Left lobe of liver (tissue), 2 donors: ENCODE measurements around the gene MRPS6. TPM values are rescaled to one million over a fixed set of nuclear protein-coding genes. Genes with fewer than 3 reads are reported as not detected.
A peak's percentile ranks its signal among the peaks of the same experiment; 100 is the strongest.

ENCODE experiments used
- ATAC-seq: fragments of 200-7000 bp; cut with Tn5 transposase; one replicate; pipeline ENCODE4 v1.9.1; 2020; ENCODE audit warnings: mild to moderate bottlenecking, moderate library complexity
- DNase-seq: peaks from one replicate; pipeline ENCODE4 v3.0.0-alpha.2; 2020; ENCODE audit warnings: low spot score
- total RNA-seq: library from RNA; stranded (reverse); gene quantifications from one replicate; pipeline ENCODE4 v1.2.1, GENCODE V29; 2021
- donor health status: DM: no; HTN: no; CAD: no; lungs with moderate emphysema.
- donor health status: DM: no; HTN: yes; CAD: no.

Gene MRPS6
- total RNA-seq, result 26.2 TPM

DNA sequence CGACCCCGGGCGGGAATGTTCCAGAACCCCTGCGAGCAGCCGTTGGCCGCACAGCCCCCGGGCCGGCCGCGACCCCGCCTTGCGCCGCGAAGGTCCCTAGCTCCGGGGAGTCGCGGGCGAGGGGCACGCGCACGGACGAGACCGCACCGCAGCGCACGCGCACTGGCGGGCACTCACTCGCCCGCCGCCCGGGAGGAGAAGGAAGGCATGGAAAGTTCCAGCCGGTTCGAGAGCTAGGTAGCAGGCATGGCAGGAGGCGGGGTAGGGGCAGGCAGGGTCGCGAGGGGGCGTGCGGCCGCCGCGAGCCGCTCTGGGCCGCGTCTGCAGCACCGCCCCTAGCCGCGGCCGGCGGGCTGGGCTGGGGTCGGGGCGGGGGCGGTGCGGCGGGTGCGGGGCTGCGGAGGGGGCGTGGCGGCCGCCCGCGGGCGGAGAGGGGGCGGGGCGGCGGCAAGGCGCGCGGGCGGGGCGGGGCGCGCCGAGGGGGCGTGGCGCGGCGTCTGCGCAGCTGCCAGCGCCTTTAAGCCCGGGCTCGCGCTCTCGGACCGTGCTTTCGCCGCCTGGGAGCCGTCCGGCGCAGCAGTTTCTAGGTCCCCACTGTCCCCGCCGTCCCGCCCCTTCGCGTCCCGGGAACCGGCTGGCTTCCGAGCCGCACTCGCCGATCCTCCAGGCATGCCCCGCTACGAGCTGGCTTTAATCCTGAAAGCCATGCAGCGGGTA lies at the start of gene MRPS6, which contains the start of gene SLC5A3:
MRPS6 (plus strand) TSS at position 547 of the 717 bp plus-strand sequence; CDS start at position 670, 123 bp downstream.
SLC5A3 (plus strand) TSS at position 547 of the 717 bp plus-strand sequence. CDS start 21,621 bp downstream, outside the sequence.
- ATAC-seq (peak; percentile 81), DNase-seq (peak; percentile 91)

DNA sequence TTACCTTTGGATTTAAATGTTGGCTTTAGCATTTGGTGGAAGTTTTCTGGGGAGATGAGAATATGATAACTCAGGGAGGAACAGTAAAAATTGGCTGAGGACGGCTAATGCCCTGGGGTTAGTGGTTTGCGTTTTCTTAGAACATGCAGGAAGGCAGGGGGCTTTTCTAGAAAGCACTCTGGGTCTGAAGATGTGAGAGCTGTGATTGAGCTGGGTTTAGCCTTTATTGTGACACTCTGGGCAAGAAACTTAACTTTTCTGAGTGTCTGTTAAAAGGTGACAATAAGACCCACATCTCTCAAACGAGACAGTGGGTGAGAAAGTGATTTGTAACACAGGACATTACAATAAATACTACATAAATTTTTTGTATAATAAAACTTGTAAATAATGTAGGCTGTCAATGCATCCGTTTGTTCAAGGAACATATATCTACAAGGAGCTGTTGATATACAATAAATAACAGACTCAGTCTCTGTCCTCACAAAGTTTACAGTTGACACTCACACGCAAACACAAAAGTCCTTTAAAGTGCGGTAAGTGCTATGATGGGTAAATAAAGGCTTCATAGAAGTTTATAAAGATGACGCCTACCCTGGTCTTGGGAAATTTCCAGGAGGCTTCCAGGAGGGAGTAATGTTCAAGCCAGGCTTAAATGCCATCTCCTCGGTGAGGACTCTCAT lies 49.5 kb upstream of the MRPS6 start:
- DNase-seq, result no peak
- no peak for ATAC-seq

DNA sequence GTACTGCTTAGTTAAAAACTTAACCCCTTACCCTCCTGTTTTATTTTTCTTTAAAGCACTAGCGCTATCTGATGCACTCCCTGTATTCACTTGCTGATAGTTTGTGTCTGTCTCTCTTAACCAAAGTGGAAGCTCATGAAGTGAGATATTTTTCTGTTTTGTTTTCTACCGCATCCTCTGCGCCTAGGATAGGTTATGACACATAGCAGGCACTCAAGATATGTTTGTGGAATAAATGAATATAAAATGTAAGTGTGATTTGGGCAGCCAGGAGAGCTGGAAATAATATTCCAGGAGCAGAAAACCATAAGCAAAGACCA lies 49.0 kb upstream of the MRPS6 start:
- DNase-seq (no peak), ATAC-seq (no peak)

DNA sequence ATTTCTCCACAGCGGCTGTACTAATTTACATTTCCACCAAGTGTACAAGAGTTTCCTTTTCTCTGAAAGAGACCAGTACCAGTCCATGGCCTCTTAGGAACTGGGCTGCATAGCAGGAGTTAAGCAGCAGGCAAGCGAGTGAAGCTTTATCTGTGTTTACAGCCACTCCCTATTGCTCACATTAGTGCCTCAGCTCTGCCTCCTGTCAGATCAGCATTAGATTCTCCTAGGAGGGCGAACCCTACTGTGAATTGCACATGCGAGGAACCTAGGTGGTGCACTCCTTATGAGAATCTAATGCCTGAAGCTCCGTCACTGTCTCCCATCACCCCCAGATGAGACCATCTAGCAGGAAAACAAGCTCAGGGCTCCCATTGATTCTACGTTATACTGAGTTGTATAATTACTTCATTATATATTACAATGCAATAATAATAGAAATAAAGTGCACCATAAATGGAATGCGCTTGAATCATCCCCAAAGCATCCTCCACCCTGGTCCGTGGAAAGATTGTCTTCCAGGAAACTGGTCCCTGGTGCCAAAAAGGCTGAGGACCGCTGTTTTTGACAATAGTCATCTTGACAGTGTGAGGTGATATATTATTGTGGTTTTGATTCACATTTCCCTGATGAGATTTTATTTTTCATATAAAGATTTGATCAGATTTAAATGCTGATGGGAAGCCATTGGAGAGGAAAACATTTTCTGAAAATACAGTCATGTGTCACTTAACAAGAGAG lies 45.5 kb upstream of the MRPS6 start:
- no peak for ATAC-seq
- DNase-seq, result no peak

DNA sequence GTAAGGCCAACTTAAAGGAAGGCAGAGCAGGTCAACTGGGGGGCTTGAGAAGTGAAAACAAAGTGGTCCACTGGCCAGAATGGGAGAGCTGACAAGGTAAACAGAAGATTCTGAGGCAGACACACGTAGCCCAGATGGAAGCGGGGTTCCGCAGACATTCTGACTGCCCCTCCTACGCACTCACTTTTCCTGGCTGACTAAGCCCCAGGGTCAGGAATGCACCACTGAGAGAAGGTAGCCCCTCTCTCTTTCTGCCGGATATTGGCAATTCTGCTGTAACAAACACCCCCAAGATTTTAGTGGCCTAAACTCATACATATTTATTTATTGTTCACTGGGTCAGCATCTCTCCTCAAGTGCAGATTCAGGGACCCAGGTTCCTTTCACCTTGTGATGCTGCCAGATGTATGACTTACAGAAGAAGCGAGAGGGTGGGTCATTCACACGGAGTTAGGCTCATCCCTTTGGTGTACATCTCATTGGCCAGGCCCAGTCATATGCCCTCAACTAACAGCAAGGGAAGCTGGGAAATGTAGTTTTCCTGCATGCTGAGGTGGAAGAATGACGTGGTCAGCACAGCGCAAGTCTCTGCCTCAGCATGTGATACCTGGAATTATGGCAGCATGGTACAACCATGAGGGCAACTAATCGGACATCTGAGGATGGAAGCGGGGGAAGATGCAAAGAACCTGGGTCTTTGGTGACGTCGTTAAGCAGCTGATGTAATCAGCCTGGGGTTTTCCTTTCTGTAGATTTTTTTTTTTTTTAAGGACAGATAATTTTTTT lies 43.4 kb upstream of the MRPS6 start:
- DNase-seq, result peak; percentile 53

DNA sequence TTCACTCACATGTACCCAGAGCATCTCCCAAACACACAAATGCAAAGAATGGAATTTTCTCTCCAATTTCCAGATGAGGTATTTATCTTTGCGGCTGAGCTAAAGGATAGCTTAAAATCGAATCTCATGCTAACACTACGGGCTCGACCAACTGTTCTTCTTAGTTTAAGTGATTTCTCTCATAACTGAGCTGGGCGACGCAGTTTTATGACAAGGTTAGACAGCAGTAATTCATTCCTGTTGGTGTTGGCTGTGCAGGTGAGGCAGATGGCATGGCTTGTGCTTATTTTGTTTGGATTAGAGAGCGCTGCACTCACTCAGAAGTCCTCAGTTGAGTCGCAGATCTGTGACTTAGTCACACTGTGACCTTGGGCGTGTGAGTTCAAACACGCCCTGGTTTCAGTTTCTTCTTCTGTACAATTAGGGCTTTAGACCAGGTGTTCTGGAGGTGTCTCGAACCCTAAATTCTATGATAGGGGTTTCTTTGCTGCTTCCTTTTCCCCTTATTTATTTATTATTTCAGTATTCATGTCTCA lies 41.5 kb upstream of the MRPS6 start:
- DNase-seq, result no peak
- ATAC-seq, result no peak

More for the DNA sequence above, 43.4 kb upstream of the MRPS6 start:
- ATAC-seq, result peak; percentile 95

DNA sequence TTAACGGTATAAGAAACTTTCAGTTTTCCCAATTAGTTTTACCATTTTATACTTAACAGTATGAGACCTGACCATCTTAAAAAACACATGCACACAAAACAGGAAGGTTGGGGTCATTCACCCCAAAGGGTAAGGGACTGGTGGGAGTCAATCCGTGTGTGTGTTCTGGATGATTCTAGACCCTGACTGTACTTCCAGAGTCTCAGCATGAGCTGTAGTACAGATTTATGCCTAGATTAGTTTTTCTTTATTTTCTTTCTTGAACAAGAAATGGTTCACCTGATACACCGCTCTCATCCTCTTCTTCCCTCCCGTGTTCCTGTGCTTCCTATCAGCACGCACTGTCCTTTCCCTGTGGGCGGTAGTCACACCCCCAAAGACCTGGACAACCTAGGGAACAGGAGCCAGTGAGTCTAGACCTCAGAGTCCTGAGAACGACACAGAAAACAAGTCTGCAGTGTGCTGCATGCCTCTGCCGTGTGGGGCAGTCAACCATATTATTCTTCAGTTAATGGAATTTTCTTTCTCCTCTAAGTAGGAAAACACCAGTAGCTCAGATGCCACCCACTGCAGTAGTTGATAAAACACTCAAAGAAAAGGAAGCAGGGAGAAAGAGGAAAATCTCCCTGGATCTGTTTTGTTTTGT lies 38.9 kb upstream of the MRPS6 start:
- ATAC-seq (no peak), DNase-seq (no peak)

DNA sequence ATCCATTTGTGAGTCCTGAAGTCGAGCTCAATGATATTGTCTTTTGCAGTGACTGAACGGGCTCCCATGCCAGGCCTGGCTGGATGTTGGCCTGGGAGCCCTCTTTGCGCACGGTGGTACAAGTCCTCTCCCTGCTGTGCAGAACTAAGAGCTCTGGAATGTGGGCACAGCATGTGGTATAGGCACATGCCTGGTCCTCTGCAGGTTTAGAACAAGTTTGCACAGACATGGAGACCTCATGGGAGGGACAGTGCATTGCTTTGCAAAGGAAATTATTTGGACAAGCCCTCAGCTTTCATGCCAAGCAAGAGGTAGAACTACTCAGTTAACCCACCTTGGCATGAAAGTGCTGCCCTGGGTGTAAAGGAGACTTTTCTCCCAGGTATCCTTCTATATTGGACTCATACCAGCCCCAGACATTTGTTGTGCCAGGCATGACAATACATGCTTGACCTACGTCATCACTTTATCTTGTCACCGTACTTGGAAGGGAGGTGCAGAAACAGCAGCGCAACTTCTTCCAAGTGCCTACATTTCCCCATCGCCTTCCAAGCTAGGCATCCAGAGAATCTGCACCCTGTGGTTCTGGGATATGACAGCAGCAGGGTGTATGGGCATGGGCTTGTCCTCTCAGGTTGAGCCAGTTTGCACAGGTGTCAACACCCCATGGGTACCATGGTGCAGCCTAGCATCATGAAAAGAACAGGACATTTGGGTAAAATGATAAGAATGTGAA lies 37.6 kb upstream of the MRPS6 start:
- DNase-seq (no peak), ATAC-seq (no peak)

DNA sequence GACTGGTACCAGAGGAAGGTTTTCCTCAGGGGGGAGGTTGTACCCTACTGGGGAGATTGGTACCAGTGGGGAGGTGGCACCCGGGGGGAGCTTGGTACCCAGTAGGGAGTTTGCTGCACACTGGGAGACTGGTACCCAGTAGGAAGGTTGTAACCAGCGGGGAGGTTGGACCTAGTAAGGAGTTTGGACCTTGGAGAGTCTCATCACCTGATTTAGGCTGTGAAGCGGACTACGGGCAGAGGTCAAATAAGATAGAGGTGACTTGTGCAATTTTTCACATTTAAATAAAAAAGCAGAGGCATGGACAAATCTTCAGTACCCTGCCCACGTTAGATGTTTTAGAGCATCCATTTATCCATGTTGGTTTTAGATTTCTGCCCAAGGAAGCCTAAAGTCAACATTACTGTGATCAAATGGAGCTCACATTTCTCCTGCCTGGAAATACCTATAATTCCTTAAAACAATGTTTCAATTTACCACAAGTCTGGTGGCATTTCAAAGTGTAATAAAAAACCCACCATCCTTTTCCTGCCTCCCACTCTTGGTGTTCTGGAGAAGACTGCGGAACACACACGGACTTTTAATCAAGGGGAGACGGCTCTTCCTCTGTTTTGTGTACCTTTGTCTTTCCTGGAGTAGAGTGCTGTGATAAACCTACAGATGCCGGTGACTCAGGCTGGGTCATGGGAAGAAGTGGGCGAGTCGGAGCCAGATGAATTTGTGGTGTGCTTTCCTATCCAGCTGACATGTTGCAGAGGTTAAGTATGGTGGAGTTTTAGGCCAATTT lies 36.2 kb upstream of the MRPS6 start:
- ATAC-seq, result peak; percentile 81
- peak; percentile 67 for DNase-seq

DNA sequence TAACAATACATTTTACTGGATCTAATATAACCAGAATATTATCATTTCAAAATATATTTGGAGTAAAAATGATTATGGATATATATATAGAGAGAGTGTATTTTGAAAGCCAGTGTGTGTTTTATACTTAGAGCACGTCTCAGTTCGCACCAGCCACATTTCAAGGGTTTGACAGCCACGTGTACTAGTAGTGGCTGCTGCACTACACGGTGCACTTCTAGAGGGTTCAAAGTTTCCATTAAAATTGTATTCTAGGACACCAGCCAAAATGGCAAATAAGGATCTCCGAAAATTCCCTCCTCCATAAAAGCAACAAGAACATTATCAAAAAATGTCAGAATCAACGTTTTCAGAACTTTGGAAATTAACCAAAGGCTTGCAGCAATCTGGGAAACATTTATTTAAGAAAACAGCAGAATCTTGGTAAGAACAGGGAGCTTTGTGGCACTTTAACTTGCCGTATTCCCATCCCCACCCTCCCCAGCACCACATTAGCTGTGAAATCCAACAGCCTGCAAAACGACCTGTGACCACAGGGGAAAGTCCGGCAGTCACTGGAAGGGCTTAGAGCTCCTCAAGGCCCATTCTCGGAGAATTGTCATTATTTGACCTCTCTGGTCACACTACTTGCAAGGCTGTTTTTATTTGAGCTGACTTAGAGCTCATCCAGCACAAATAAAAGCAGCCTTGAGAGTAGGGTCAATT lies 33.5 kb upstream of the MRPS6 start:
- ATAC-seq, result peak; percentile 79
- peak; percentile 65 for DNase-seq

DNA sequence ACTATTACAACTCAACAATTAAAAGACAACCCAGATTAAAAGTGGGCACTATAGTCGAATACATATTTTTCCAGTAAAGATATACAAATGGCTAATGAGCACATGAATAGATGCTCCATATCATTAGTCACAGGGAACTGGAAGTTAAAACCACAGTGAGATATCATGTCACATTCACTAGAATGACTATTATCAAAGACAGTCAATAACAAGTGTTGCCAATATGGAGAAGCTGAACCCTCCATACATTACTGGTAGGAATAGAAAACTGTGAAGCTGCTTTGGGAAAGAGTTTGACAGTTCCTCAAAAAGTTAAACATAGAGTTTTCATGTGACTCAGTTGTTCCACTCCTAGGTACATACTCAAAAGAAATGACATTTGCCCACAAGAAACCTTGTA lies 30.6 kb upstream of the MRPS6 start:
- ATAC-seq (no peak), DNase-seq (no peak)

DNA sequence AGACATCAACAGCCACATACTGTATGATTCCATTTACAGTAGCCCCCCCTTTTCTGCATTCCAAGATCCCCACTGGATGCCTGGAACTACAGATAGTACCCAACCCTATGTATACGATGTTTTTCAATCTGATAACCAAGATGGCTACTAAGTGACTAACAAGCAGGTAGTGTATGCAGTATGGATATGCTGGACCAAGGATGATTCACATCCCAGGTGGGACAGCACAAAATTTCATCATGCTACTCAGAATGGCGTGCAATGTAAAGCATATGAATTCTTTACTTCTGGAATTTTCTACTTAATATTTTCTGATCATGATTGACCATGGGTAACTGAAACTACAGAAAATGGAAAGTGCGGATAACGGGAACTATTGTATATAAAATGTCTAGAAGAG lies 30.0 kb upstream of the MRPS6 start:
- ATAC-seq, result no peak
- no peak for DNase-seq

DNA sequence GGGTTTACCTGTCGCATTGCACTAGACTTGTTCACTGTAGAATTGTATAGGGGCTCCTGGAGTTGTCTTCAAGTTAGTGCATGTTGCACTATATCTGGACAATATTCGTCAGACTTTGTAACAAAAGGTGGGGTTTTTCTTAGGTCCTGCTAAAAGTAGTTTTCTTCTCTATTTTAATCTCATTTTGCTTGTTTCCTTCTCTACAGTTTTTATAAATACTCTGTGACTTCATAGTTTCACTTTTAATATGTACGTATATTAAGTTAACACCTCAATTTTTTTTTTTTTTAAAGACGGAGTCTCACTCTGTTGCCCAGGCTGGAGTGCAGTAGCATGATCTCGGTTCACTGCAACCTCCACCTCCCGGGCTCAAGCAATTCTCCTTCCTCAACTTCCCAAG lies 26.5 kb upstream of the MRPS6 start:
- DNase-seq (no peak), ATAC-seq (no peak)

DNA sequence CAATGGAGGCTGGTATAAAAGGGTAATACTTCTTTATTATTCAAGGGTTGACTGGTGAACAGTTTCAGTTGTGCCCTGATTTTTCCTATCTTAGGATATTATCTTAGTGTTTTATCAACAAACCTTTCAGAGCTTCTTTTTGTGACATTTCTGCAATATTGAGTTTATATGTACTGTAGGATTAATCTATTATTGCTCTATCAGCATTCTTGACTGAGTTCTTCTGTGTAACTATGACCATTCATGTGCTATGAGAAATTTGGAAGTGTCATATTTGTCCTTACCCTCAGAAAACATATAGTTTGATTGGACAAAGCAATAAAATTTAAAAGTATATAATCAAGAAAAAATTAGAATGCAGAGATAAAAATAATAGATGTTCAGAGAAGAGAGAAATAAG lies 25.5 kb upstream of the MRPS6 start:
- DNase-seq (no peak), ATAC-seq (no peak)

DNA sequence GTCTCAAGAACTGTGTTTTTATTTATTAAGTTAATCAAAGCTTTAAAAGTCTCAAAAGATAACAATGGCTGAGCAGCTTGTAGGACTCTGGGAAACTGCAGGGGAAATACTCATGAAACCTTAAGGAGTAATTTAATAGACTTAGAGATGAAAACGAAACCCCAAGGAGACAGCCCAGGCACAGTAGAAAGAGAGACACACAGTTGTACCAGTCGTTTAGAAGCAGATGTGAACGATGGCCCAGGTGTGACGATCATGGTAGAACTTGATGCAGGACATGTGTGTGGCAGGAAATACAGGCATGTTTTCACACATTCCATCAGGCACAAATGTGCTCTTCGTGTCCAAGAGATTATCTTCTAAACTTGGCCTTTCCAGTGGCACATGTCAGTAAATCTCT lies 21.2 kb upstream of the MRPS6 start:
- DNase-seq (no peak), ATAC-seq (no peak)

DNA sequence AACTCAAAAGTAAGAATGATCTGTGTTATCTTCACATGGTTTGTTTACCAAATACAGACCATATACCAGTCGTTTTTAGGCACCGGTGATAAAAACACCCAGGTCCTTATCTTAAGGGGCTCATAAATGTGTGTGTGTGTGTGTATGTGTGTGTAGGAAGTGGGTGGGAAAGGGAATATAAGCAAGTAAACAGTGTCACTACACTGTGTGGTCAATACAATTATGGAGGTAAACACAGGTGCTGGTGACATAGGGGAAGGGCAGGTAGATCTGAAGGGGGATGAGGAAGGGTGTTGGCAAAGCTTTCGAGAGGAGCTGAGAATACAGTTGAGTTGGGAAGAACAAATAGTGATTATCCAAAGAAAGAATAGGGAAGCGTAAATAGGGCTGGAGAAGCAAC lies 19.1 kb upstream of the MRPS6 start:
- ATAC-seq, result no peak
- no peak for DNase-seq

DNA sequence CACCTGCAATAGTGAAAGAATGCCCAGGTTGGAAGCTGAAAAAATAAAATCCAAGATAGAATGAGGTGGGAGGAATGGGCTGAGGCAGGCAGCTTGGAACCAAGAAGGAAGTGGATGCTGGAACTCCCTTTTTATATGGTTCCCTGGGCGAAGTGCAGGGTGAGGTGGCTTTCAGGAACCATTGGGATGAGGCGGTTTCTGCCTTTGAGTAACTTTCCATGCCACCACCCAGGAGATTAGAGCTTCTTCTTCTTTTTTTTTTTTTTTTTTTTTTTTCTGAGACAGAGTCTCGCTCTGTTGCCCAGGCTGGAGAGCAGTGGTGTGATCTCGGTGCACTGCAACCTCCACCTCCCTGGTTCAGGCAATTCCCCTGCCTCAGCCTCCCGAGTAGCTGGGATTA lies 17.8 kb upstream of the MRPS6 start:
- no peak for DNase-seq
- no peak for ATAC-seq

DNA sequence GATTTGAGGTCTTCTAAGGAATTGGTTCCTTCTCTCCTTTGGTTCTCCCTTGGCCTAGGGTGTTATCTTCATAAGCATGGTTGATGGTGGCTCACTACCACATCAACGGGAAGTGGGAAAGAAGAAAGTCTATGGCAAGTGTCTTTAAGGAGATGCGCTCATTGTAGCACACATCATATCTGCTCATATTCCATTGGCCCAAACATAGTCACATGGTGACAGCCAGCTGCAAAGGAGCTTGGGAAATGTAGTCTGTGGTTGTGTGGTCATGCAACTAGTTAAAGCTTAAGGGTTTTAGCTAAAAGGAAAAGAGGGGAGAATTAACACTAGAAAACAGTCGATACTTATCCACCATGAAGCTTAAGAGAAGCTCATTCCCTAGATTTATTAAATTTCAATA lies 11.4 kb upstream of the MRPS6 start:
- ATAC-seq (no peak), DNase-seq (no peak)
